Neural progenitor cell (in vitro differentiated cells): ENCODE measurements around the gene PCSK4.

Source experiments
- CTCF ChIP-seq: fragments of 200-600 bp; sonication (generic); IDR thresholded peaks from 2 replicates; pipeline ENCODE4 v1.5.1; 2017; ENCODE audit warnings: antibody characterized with exemption, mild to moderate bottlenecking
- EZH2 ChIP-seq: fragments of 200-600 bp; sonication (generic); IDR thresholded peaks from 2 replicates; pipeline ENCODE4 v1.6.1; 2017; ENCODE audit warnings: antibody characterized with exemption, mild to moderate bottlenecking, moderate library complexity

GRCh38 chr19:1514986-1515721 lies 25.0 kb upstream of the PCSK4 start:
- no peak for TF ChIP-seq CTCF
- no peak for TF ChIP-seq EZH2
